K562 (cell line): ENCODE results near the gene NTN3. TPM values are rescaled to one million over a fixed set of nuclear protein-coding genes. Genes with fewer than 3 reads are reported as not detected.
A peak's percentile ranks its signal among the peaks of the same experiment; 100 is the strongest.

Experiments used
- E2F5 ChIP-seq: sonication (generic); formaldehyde crosslinking; IDR thresholded peaks from 2 replicates; pipeline ENCODE4 v1.8.0; 2022; ENCODE audit warnings: mild to moderate bottlenecking, missing genetic modification reagents
- GABPB1 ChIP-seq: sonication (generic); formaldehyde crosslinking; IDR thresholded peaks from 2 replicates; pipeline ENCODE4 v1.8.0; 2022; ENCODE audit warnings: mild to moderate bottlenecking, missing genetic modification reagents
- KDM2B ChIP-seq: fragments of 250-450 bp; sonication (Bioruptor Pico); IDR thresholded peaks from 2 replicates; pipeline ENCODE4 v1.8.0; 2021; ENCODE audit warnings: mild to moderate bottlenecking, moderate library complexity
- MEF2D ChIP-seq: conservative IDR thresholded peaks from 2 replicates; pipeline ENCODE4 v1.6.1; 2016; ENCODE audit warnings: low read depth, missing genetic modification characterization, missing compliant biosample characterization
- NFXL1 ChIP-seq: fragments of 450-650 bp; formaldehyde crosslinking; IDR thresholded peaks from 2 replicates; pipeline ENCODE4 v1.4.0; 2021; ENCODE audit warnings: mild to moderate bottlenecking
- RBM34 ChIP-seq: fragments of 200-400 bp; formaldehyde crosslinking; IDR thresholded peaks from 2 replicates; pipeline ENCODE4 v1.6.1; 2018; ENCODE audit warnings: low read length, borderline replicate concordance; ENCODE audit not compliant: insufficient read depth
- REST ChIP-seq, 2 experiments: fragments of 450-650 bp; formaldehyde crosslinking in 1 of 2; IDR thresholded peaks; 2 replicates each; pipeline versions ENCODE4 v1.4.0 to v1.6.1; 2014 to 2020; ENCODE audit warnings: mild to moderate bottlenecking in 2 of 2, borderline replicate concordance in 1 of 2, low read depth in 1 of 2
- TRIM25 ChIP-seq: fragments of 450-650 bp; IDR thresholded peaks from 2 replicates; pipeline ENCODE4 v1.7.0; 2016; ENCODE audit warnings: borderline replicate concordance
- VEZF1 ChIP-seq: fragments of 200-800 bp; sonication (Bioruptor generic); IDR thresholded peaks from 2 replicates; pipeline ENCODE4 v1.6.1; 2017; ENCODE audit warnings: missing genetic modification characterization, missing compliant biosample characterization
- XRCC3 ChIP-seq: fragments of 450-650 bp; IDR thresholded peaks from 2 replicates; pipeline ENCODE4 v1.6.1; 2017; ENCODE audit warnings: mild to moderate bottlenecking, moderate library complexity
- ZBTB5 ChIP-seq: fragments of 450-650 bp; IDR thresholded peaks from 2 replicates; pipeline ENCODE4 v1.6.1; 2017; ENCODE audit warnings: antibody characterized with exemption
- ZNF217 ChIP-seq: sonication (generic); formaldehyde crosslinking; IDR thresholded peaks from 2 replicates; pipeline ENCODE4 v1.8.0; 2022; ENCODE audit warnings: mild to moderate bottlenecking, missing genetic modification reagents
- polyA plus RNA-seq, 8 experiments: library from polyadenylated mRNA; depleted of rRNA in 4 of 8; stranded (reverse) in 5 of 8; unstranded in 3 of 8; fragments of >200 nt; fragmentation: Nextera tagmentation in 2 of 8; fragmentation: Illumina TruSeq in 1 of 8; extraction: Ambion mirVana in 2 of 8; extraction: Trizol in 1 of 8; gene quantifications; 2 replicates each; pipeline versions ENCODE4 v1.2.1 to v1.2.3, GENCODE V29; 2011 to 2014; ENCODE audit warnings: inconsistent platforms in 1 of 8, missing spikeins in 1 of 8
- total RNA-seq, 7 experiments: library from RNA; depleted of rRNA in 6 of 7; stranded (reverse); fragments of >200 nt in 6 of 7; fragmentation: Illumina TruSeq in 2 of 7; extraction: Trizol in 2 of 7; gene quantifications; 2 replicates each; pipeline versions ENCODE4 v1.2.1 to v1.2.3, GENCODE V29; 2011 to 2021; ENCODE audit warnings: low replicate concordance in 1 of 7

NTN3 gene
- total and polyA plus RNA-seq, 9 of the 15 experiments (the other 6 are each of a cell fraction or from before 2014, with no cell fraction given), result not detected

- TF ChIP-seq TRIM25 (no peak), GABPB1 (CRISPR knock-in tag) (no peak; the same call in 1 of the 2 replicates), RBM34 (no peak), KDM2B (no peak), MEF2D (tag) (no peak), XRCC3 (no peak), ZNF217 (CRISPR knock-in tag) (no peak), REST (IDR thresholded peaks at IDR 0.05; ENCODE audit: borderline replicate concordance) (peak; percentile 86), REST (CRISPR knock-in tag; IDR thresholded peaks at IDR 0.05; ENCODE audit: low read depth) (no peak), E2F5 (CRISPR knock-in tag) (no peak), VEZF1 (CRISPR knock-in tag) (peak; percentile 79), ZBTB5 (no peak), NFXL1 (no peak)
These were observed 30.0 kb downstream of the NTN3 start (continued) for GRCh38 chr16:2500918-2501750.
